GM21367 (cell line): ENCODE measurements around the gene CASP3.
"Not testable (repeated sequence)": the region's sequence is repeated elsewhere in the genome, so short reads cannot be mapped to it uniquely, and the experiment has no call there.

Source experiments
- ATAC-seq: cut with Tn5 transposase; IDR thresholded peaks from one replicate; pipeline ENCODE4 v1.9.1; 2021; ENCODE audit not compliant: unreplicated experiment

The CASP3 gene

GRCh38 chr4:184598753-184599491 is 50.3 kb downstream of the CASP3 start:
- no peak for ATAC-seq

GRCh38 chr4:184596617-184597185 is 52.5 kb downstream of the CASP3 start:
- no peak for ATAC-seq

- ATAC-seq, result no peak
Observed at GRCh38 chr4:184596044-184596616, 53.1 kb downstream of the CASP3 start.

GRCh38 chr4:184595430-184595829 is 53.8 kb downstream of the CASP3 start:
- no peak for ATAC-seq

- no peak for ATAC-seq
Observed at GRCh38 chr4:184593461-184593860, 55.8 kb downstream of the CASP3 start.

- ATAC-seq, result not testable (repeated sequence)
Observed at GRCh38 chr4:184591747-184592270, 57.4 kb downstream of the CASP3 start.

- no peak for ATAC-seq
Observed at GRCh38 chr4:184591070-184591677, 58.1 kb downstream of the CASP3 start.

- ATAC-seq, result no peak
Observed at GRCh38 chr4:184590196-184590595, 59.1 kb downstream of the CASP3 start.

GRCh38 chr4:184588893-184589292 is 60.4 kb downstream of the CASP3 start:
- ATAC-seq, result no peak

GRCh38 chr4:184587701-184588100 is 61.5 kb downstream of the CASP3 start:
- ATAC-seq, result no peak

- no peak for ATAC-seq
Observed at GRCh38 chr4:184587221-184587620, 62.0 kb downstream of the CASP3 start.

- peak; percentile 52 for ATAC-seq
Observed at GRCh38 chr4:184583738-184584502, 65.3 kb downstream of the CASP3 start.
